Dermis blood vessel endothelial cell (primary cell): ENCODE results near the gene MZF1. TPM values are rescaled to one million over a fixed set of nuclear protein-coding genes. Genes with fewer than 3 reads are reported as not detected.
A peak's percentile ranks its signal among the peaks of the same experiment; 100 is the strongest.
"Not testable (repeated sequence)": the region's sequence is repeated elsewhere in the genome, so short reads cannot be mapped to it uniquely, and the experiment has no call there.

Experiments used
- DNase-seq: peaks from one replicate; pipeline ENCODE4 v3.0.0; 2010
- total RNA-seq: library from RNA; depleted of rRNA; stranded (reverse); fragments of >200 nt; gene quantifications from 2 replicates; pipeline ENCODE4 v1.2.3, GENCODE V29; 2014

Gene MZF1
- 14.5 and 15.8 TPM in 2 replicates for total RNA-seq

GRCh38 chr19:58572818-58573657, at the start of gene MZF1:
MZF1 (minus strand) TSS chr19:58573335; CDS start chr19:58571389, 1,946 bp downstream.
- DNase-seq = peak; percentile 100

GRCh38 chr19:58607213-58607612, 34.1 kb upstream of the MZF1 start:
- not testable (repeated sequence) for DNase-seq

- DNase-seq = not testable (repeated sequence)
Observed at GRCh38 chr19:58606251-58606896, 33.2 kb upstream of the MZF1 start.

DNA sequence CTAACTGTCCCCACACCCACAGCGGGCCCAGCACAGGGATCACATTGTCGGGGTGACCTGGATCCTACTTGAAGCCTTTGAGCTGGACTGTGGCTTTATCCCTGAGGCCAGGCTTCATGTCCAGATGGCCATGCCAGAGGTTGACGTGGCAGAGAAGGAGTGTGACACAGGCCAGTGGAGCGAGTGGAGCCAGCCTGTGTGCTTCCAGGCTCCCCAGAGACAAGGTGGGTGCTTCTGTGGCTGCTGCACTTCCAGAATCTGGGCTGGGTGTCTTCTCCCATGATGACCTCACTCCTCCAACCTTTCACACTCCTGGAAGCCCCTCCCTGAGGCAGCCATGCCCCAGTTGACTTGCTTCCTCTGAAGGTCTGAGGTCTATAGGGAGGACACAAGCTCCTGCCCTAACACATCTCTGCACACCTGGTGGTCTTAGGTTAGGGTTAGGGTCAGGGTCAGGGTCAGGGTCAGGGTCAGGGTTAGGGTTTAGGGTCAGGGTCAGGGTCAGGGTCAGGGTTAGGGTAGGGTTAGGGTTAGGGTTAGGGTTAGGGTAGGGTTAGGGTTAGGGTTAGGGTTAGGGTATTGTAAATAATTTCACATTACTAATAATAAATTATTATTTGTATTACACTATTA, 13.1 kb upstream of the MZF1 start:
- DNase-seq = no peak

- DNase-seq = no peak
Observed at GRCh38 chr19:58585442-58586132, 12.5 kb upstream of the MZF1 start.

DNA sequence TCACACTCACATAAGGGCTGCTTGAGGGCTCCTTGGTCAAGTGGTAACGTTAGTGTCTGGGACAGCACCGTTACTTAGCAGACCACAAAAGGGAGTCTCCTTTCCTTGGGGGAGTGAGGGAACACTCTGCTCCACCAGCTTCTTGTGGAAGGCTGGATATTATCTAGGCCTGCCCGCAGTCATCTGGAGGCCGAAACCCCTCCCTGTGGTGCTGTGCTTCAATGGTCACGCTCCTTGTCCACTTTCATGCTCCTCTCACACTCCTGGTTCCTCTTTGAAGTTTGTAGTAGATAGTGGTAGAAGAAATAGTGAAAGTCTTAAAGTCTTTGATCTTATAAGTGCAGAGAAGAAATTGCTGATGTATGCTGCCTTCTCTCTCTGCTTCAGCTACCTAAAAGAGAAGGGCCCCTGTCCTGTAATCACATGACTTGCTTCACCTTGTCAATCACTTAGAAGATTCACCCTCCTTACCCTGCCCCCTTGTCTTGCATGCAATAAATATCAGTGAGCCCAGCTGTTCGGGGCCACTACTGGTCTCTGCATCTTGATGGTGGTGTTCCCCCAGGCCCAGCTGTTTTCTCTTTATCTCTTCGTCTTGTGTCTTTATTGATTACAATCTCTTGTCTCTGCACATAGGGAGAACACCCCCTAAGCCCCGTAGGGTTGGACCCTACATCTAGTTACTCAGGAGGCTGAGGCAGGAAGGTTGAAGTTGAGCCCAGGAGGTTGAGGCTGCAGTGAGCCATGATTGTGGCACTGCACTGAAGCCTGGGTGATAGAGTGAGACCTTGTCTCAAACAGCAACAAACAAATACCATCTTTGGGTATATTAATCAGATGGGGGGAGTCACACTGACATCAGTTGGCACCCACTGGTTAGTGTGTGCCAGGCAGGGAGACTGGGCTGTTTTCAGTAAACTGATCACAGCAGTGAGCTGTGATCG, 11.6 kb upstream of the MZF1 start:
- no peak for DNase-seq

DNA sequence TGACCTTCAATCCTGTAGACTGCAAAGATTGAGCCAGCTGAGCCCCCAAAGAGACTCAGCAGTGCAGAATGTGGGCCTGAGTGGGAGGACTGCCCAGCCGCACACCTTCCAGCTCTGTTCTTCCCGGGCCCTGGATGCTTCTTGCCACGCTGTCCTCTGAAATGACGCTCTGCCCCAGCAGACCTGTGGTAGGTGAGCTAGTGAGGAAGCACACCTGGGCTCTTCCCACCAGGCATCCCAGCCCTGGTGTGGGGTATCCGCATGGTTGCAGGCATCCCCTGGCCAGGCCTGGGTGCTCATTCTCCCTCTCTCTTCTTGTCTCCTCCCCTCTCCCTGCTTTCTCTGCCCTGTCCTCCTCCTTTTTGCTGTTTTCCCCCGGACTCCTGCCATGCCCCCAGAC, 9.8 kb upstream of the MZF1 start:
- DNase-seq = no peak

GRCh38 chr19:58581227-58582141, 8.3 kb upstream of the MZF1 start:
- DNase-seq = peak; percentile 95

DNA sequence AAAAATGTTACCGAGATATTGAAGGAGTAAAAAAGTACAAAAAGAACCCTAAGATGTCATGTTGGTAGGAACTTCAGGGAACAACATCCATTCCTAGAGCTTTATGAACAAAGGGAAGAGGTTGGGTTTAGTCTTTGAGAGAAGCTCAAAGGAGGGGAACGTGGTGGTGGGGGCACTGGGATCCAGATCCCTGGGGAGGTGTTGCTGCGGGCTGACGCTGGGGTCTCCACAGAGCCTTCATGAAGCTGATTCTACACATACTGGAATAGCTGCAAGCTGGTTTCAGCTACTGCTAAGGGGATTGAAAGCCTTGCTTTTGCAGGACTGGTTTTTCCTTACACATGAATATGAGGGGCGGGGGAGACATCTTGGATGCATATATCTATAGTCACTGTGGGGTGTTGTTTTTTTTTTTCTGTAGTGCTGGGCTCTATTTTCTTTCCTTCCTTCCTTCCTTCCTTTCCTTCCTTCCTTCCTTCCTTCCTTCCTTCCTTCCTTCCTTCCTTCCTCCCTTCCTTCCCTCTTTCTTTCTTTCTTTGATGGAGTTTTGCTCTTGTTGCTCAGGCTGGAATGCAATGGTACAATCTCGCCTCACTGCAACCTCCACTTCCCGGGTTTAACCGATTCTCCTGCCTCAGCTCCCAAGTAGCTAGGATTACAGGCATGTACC, 6.5 kb upstream of the MZF1 start:
- no peak for DNase-seq

GRCh38 chr19:58578012-58578925, 5.1 kb upstream of the MZF1 start:
- no peak for DNase-seq

DNA sequence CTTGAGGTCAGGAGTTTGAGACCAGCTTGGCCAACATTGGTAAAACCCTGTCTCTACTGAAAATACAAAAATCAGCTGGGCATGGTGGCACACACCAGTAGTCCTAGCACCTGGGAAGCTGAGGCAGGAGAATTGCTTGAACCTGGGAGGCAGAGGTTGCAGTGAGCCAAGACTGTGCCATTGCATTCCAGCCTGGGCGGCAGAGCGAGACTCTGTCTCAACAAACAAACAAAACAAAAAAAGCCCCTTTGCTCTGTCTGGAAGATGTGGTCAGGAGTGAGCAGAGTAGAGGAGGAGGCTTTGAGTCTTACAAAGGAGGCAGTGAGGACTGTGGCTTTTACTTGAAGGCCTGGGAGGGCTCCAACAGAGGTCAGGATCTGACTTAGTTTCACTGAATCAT, 4.4 kb upstream of the MZF1 start:
- DNase-seq = not testable (repeated sequence)

GRCh38 chr19:58575183-58576041, 2.3 kb upstream of the MZF1 start:
- peak; percentile 94 for DNase-seq

GRCh38 chr19:58573658-58574164, 576 bp upstream of the MZF1 start:
- no peak for DNase-seq

GRCh38 chr19:58572026-58572817, 913 bp downstream of the MZF1 start:
- no peak for DNase-seq

DNA sequence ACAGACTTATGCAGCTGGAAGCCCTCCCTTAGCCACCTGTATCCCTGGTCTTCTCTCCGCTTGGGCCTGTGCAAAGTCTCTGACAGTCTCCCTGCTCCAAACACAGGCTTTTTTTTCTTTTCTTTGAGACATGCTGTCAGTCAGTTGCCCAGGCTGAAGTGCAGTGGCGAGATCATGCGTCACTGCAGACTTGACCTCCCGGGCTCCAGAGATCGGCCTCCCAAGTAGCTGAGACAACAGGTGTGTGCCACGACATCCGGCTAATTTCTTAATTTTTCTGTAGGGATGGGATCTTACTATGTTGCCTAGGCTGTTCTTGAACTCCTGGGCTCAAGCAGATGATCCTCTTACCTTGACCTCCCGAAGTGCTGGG, 1.6 kb downstream of the MZF1 start:
- DNase-seq = no peak

DNA sequence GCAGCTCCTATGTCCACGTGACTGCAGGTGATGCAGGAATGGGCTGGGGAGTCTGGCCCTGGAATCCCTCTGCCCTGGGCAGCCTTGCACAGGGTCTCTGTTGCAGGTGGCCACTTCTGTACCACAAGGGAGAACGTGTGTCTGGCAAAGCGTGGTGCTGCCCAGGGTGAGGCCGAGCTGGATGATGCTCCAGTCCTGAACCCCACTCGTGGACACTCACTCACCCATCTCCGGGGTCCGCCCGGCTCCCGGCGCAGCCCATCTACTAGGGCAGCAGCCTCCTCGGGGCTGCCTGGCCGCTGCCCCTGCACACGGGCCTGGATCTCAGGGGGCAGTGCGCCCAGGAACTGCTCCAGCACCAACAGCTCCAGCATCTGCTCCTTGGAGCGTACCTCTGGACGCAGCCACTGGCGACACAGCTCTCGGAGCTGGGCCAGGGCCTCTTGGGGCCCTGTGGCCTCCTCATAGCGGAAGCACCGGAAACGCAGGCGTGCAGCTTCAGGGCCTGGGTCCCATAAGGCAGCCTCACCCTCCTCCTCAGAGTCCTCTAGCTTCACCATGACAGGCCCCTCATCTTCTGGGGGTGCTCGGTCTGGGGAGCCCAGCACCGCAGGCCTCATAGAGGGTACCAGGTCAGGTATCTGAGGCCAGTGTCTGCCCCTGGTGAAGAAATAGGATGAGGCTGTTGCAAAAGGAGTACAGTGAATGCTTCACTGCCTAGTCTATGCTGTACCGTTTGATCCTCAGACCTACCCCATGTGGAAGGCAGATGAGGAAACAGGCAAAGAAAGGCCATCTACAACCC, 2.2 kb downstream of the MZF1 start:
- DNase-seq = no peak
